HG03066 (cell line): ENCODE results near the gene RBMS2.

ENCODE experiments used
- ATAC-seq: cut with Tn5 transposase; IDR thresholded peaks from one replicate; pipeline ENCODE4 v1.9.1; 2021; ENCODE audit warnings: low read depth; ENCODE audit not compliant: unreplicated experiment

Gene RBMS2

GRCh38 chr12:56628671-56629458 is 107.2 kb downstream of the RBMS2 start:
- no peak for ATAC-seq

- peak; percentile 3 for ATAC-seq
These were observed 108.0 kb downstream of the RBMS2 start for GRCh38 chr12:56629459-56630179.

- ATAC-seq, result peak; percentile 54
These were observed 108.6 kb downstream of the RBMS2 start, which contains the start of gene BAZ2A for GRCh38 chr12:56630180-56630632. Gene BAZ2A (minus strand): TSS chr12:56630326. CDS start chr12:56617530, 12,796 bp downstream.

GRCh38 chr12:56631790-56632700 is 110.4 kb downstream of the RBMS2 start:
- ATAC-seq, result no peak

GRCh38 chr12:56632701-56633467 is 111.3 kb downstream of the RBMS2 start:
- no peak for ATAC-seq

- ATAC-seq, result no peak
These were observed 112.0 kb downstream of the RBMS2 start for GRCh38 chr12:56633468-56634241.

- no peak for ATAC-seq
These were observed 112.7 kb downstream of the RBMS2 start for GRCh38 chr12:56634242-56634836.

- ATAC-seq, result peak; percentile 29
These were observed 113.5 kb downstream of the RBMS2 start for GRCh38 chr12:56634837-56635791.

GRCh38 chr12:56635806-56636674 is 114.4 kb downstream of the RBMS2 start:
- ATAC-seq, result peak; percentile 41

- peak; percentile 47 for ATAC-seq
These were observed 115.3 kb downstream of the RBMS2 start for GRCh38 chr12:56636675-56637540.

- no peak for ATAC-seq
These were observed 116.0 kb downstream of the RBMS2 start for GRCh38 chr12:56637621-56638020.

- ATAC-seq, result no peak
These were observed 119.6 kb downstream of the RBMS2 start for GRCh38 chr12:56641219-56641618.

- ATAC-seq, result no peak
These were observed 123.0 kb downstream of the RBMS2 start for GRCh38 chr12:56644654-56645053.

GRCh38 chr12:56645201-56645716 is 123.6 kb downstream of the RBMS2 start:
- no peak for ATAC-seq
